C4-2B (cell line): ENCODE data around the gene APCDD1.

Experiments used
- ZFX ChIP-seq: fragments of 450-650 bp; IDR thresholded peaks from 2 replicates; pipeline ENCODE4 v1.6.1; 2017
- TF ChIP-seq, protein P1 (sequence below): fragments of 450-650 bp; conservative IDR thresholded peaks from 2 replicates; pipeline ENCODE4 v1.5.1; 2017; ENCODE audit warnings: mild to moderate bottlenecking

DNA sequence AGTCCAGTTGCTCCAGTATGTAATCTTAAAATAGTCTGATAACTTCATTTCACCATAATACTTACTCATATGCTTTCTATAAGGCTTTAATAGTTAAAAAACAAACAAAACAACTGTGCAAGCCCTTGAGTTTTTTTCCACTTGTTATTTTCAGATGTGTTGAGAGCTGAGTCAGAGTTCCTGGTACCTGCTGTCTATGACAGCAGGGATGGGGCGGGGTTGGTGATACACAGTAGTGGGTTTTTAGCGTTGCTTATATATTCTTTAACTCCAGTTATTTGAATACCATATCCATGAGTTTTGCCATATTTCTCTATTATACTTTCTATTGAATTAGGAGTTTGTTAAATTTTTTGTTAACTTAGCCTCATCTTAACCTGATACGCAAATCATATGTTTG is 76.4 kb downstream of the APCDD1 start:
- TF ChIP-seq, protein P1, sequence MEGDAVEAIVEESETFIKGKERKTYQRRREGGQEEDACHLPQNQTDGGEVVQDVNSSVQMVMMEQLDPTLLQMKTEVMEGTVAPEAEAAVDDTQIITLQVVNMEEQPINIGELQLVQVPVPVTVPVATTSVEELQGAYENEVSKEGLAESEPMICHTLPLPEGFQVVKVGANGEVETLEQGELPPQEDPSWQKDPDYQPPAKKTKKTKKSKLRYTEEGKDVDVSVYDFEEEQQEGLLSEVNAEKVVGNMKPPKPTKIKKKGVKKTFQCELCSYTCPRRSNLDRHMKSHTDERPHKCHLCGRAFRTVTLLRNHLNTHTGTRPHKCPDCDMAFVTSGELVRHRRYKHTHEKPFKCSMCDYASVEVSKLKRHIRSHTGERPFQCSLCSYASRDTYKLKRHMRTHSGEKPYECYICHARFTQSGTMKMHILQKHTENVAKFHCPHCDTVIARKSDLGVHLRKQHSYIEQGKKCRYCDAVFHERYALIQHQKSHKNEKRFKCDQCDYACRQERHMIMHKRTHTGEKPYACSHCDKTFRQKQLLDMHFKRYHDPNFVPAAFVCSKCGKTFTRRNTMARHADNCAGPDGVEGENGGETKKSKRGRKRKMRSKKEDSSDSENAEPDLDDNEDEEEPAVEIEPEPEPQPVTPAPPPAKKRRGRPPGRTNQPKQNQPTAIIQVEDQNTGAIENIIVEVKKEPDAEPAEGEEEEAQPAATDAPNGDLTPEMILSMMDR = no peak
- no peak for TF ChIP-seq ZFX
